Panc1 (cell line): Measurements from ENCODE around the gene C19orf25. TPM values are rescaled to one million over a fixed set of nuclear protein-coding genes. Genes with fewer than 3 reads are reported as not detected.

Experiments
- ATAC-seq: fragments of 200-7000 bp; cut with Tn5 transposase; 2 replicates; pipeline ENCODE4 v1.9.1; 2020; ENCODE audit warnings: mild to moderate bottlenecking, moderate library complexity
- BruUV-seq: library from RNA; stranded (reverse); fragments of 400-500 nt; replicated peaks from 2 replicates; lab custom pipeline; 2021; lab: Mats Ljungman, UMichigan
- CTCF ChIA-PET: fragments of 300-600 bp; sonication (Branson Sonifier 250); formaldehyde crosslinking; loops from one replicate; lab custom pipeline; 2022; ENCODE audit warnings: antibody characterized with exemption; lab: Charles Lee
- POLR2A ChIA-PET: fragments of 300-600 bp; sonication (Branson Sonifier 250); formaldehyde crosslinking; loops from one replicate; lab custom pipeline; 2022; ENCODE audit warnings: antibody characterized with exemption; lab: Charles Lee
- DNase-seq: peaks from one replicate; pipeline ENCODE4 v3.0.0-alpha.2; 2010; ENCODE audit warnings: low read depth, low spot score
- H3K27ac ChIP-seq: 2 replicates; pipeline ENCODE4 v1.5.1; 2011; ENCODE audit warnings: mild to moderate bottlenecking, low read length, inconsistent platforms
- H3K27me3 ChIP-seq: fragments of 200-500 bp; sonication (Bioruptor generic); 2 replicates; pipeline ENCODE4 v1.6.0; 2014; ENCODE audit warnings: low read length, inconsistent platforms; ENCODE audit not compliant: control insufficient read depth, insufficient read depth
- H3K36me3 ChIP-seq: fragments of 200-500 bp; sonication (Bioruptor generic); 2 replicates; pipeline ENCODE4 v1.5.1; 2014; ENCODE audit warnings: inconsistent platforms, mild to moderate bottlenecking, low read length, moderate library complexity; ENCODE audit not compliant: control insufficient read depth, insufficient read depth
- H3K4me1 ChIP-seq: 2 replicates; pipeline ENCODE4 v1.5.1; 2011; ENCODE audit warnings: inconsistent platforms, mild to moderate bottlenecking, low read length, moderate library complexity; ENCODE audit not compliant: control insufficient read depth, insufficient read depth
- H3K4me3 ChIP-seq, 2 experiments: 2 replicates each; pipeline ENCODE4 v1.5.1; 2011 to 2012; ENCODE audit warnings: low read depth in 2 of 2, low read length in 2 of 2, mild to moderate bottlenecking in 2 of 2, inconsistent platforms in 1 of 2, moderate library complexity in 1 of 2
- H3K9me3 ChIP-seq: fragments of 200-500 bp; sonication (Bioruptor generic); 2 replicates; pipeline ENCODE4 v1.5.1; 2014; ENCODE audit warnings: low read depth, mild to moderate bottlenecking, inconsistent platforms, low read length, moderate library complexity; ENCODE audit not compliant: control insufficient read depth, insufficient read depth
- CTCF ChIP-seq: fragments of 450-650 bp; IDR thresholded peaks from 2 replicates; pipeline ENCODE4 v1.5.1; 2017; ENCODE audit warnings: mild to moderate bottlenecking
- POLR2AphosphoS5 ChIP-seq: IDR thresholded peaks from 2 replicates; pipeline ENCODE4 v1.6.1; 2012; ENCODE audit warnings: mild to moderate bottlenecking, low read depth, low read length, moderate library complexity
- REST ChIP-seq, 2 experiments: IDR thresholded peaks; 2 replicates each; pipeline ENCODE4 v1.6.1; 2011 to 2012; ENCODE audit warnings: low read depth in 2 of 2, control low read depth in 1 of 2, low read length in 1 of 2, mild to moderate bottlenecking in 1 of 2, moderate library complexity in 1 of 2; ENCODE audit not compliant: insufficient read depth in 1 of 2
- SIN3A ChIP-seq: IDR thresholded peaks from 2 replicates; pipeline ENCODE4 v1.6.1; 2012; ENCODE audit warnings: low read depth, mild to moderate bottlenecking, low read length, moderate library complexity, borderline replicate concordance; ENCODE audit not compliant: insufficient read depth
- TCF7L2 ChIP-seq: IDR thresholded peaks from 2 replicates; pipeline ENCODE4 v1.6.1; 2011; ENCODE audit warnings: mild to moderate bottlenecking, low read depth, low read length, inconsistent platforms
- in situ Hi-C: cut with HindIII; loops from 2 replicates; pipeline ENCODE4 v1.10.0; 2016; ENCODE audit warnings: low sequenced_read_pairs, low pct_unique_long_range_greater_than_20kb
- intact Hi-C: fragments of 100-400 bp; cut with micrococcal nuclease; formaldehyde crosslinking; loops from one replicate; pipeline ENCODE4 v1.10.0; 2022; ENCODE audit not compliant: unreplicated experiment
- total RNA-seq: library from RNA; stranded (reverse); gene quantifications from one replicate; pipeline ENCODE4 v1.2.1, GENCODE V29; 2021; ENCODE audit not compliant: unreplicated experiment

The C19orf25 gene
- total RNA-seq, 1 experiment from 2014 or later, result 34.7 TPM

- intact Hi-C loops (no loop called here), in situ Hi-C loops (no loop called here)
- no peaks in the 10 kb centered on the region; the same call in 1 of the 2 replicates for H3K36me3 ChIP-seq
- CTCF ChIA-PET, result no interaction called here
- BruUV-seq, result no TSS peak
- DNase-seq, result no peak
- peaks cover 4% of the 10 kb centered on the region for H3K4me1 ChIP-seq
- no peaks in the 10 kb centered on the region for H3K27me3 ChIP-seq
- no peak overlapping the region for H3K27ac ChIP-seq
- POLR2A ChIA-PET, result interaction anchor here (0.6 kb wide), 1 partner anchor 64 kb away, joined by 4 read pairs; no protein-coding TSS in a partner anchor
- no peak for TF ChIP-seq CTCF
- TF ChIP-seq POLR2AphosphoS5, result no peak
- no peak for TF ChIP-seq SIN3A
- TF ChIP-seq TCF7L2, result no peak
- TF ChIP-seq REST (IDR thresholded peaks at IDR 0.05; ENCODE audit: insufficient read depth in 1 of 2, low read depth in 2 of 2, low read length in 1 of 2), result no peak
- no peak for ATAC-seq
- no peaks in the 10 kb centered on the region for H3K9me3 ChIP-seq
- no peak overlapping the region for H3K4me3 ChIP-seq
These were observed 3.1 kb downstream of the C19orf25 start for GRCh38 chr19:1475751-1476437.

- intact Hi-C loops, result no loop called here
These were observed 4.2 kb downstream of the C19orf25 start for GRCh38 chr19:1474765-1475351.

More at GRCh38 chr19:1474765-1475351, 4.2 kb downstream of the C19orf25 start:
- no peak for ATAC-seq
- Histone ChIP-seq H3K4me3 (no peak overlapping the region), H3K27ac (no peak overlapping the region), H3K27me3 (no peaks in the 10 kb centered on the region), H3K36me3 (no peaks in the 10 kb centered on the region; the same call in 1 of the 2 replicates), H3K9me3 (no peaks in the 10 kb centered on the region), H3K4me1 (peaks cover 4% of the 10 kb centered on the region)
- TF ChIP-seq POLR2AphosphoS5, result no peak
- no peak for TF ChIP-seq REST (IDR thresholded peaks at IDR 0.05; ENCODE audit: insufficient read depth in 1 of 2, low read depth in 2 of 2, low read length in 1 of 2)
- no peak for TF ChIP-seq SIN3A
- no peak for TF ChIP-seq TCF7L2
- no peak for TF ChIP-seq CTCF
- no peak for DNase-seq
- POLR2A ChIA-PET, result no interaction called here
- in situ Hi-C loops, result no loop called here
- CTCF ChIA-PET, result no interaction called here
- BruUV-seq, result no TSS peak
